H1 (cell line): ENCODE data around the gene GLDC. TPM values are rescaled to one million over a fixed set of nuclear protein-coding genes. Genes with fewer than 3 reads are reported as not detected.

ENCODE experiments used
- BACH1 ChIP-seq: IDR thresholded peaks from 2 replicates; pipeline ENCODE4 v1.6.1; 2012; ENCODE audit warnings: low read length, improper control_type of control experiment
- NANOG ChIP-seq: IDR thresholded peaks from 2 replicates; pipeline ENCODE4 v1.6.1; 2011; ENCODE audit warnings: low read length, low read depth, mild to moderate bottlenecking, inconsistent platforms; ENCODE audit not compliant: insufficient read depth, poor library complexity, severe bottlenecking
- SAP30 ChIP-seq: fragments of 300-600 bp; sonication (generic); IDR thresholded peaks from 2 replicates; pipeline ENCODE4 v1.7.1; 2012; ENCODE audit warnings: low read length, moderate library complexity, mild to moderate bottlenecking, inconsistent platforms; ENCODE audit not compliant: insufficient read depth, insufficient replicate concordance
- SIRT6 ChIP-seq: IDR thresholded peaks from one replicate; pipeline ENCODE4 v1.7.1; 2012; ENCODE audit warnings: low read length, inconsistent platforms
- SRF ChIP-seq: IDR thresholded peaks from 2 replicates; pipeline ENCODE4 v1.6.1; 2011; ENCODE audit warnings: mild to moderate bottlenecking, low read depth, low read length, moderate library complexity
- TAF7 ChIP-seq: optimal IDR thresholded peaks from 2 replicates; pipeline ENCODE3; 2011; ENCODE audit warnings: low read depth, mild to moderate bottlenecking, inconsistent platforms, low read length, moderate library complexity, borderline replicate concordance
- TCF12 ChIP-seq: IDR thresholded peaks from 2 replicates; pipeline ENCODE4 v1.6.1; 2011; ENCODE audit warnings: low read depth, mild to moderate bottlenecking, low read length
- USF2 ChIP-seq: IDR thresholded peaks from 2 replicates; pipeline ENCODE4 v1.6.1; 2011; ENCODE audit warnings: low read length, improper control_type of control experiment
- YY1 ChIP-seq: IDR thresholded peaks from 2 replicates; pipeline ENCODE4 v1.6.1; 2011; ENCODE audit warnings: low read depth, mild to moderate bottlenecking, low read length
- polyA plus RNA-seq, 7 experiments: library from polyadenylated mRNA; depleted of rRNA in 3 of 7; stranded (reverse) in 5 of 7; unstranded in 2 of 7; fragments of >200 nt in 5 of 7; fragments of 200-250 nt in 2 of 7; gene quantifications; 1 replicate in 5 of 7; 2 replicates in 1 of 7; 4 replicates in 1 of 7; pipeline versions ENCODE4 v1.2.1 to v1.2.3, GENCODE V29; 2011 to 2013; ENCODE audit warnings: missing spikeins in 2 of 7, mixed read lengths in 2 of 7
- total RNA-seq: library from RNA; stranded (reverse); fragmentation: NEBNext Ultra II Directional; extraction: Animal tissue kit (Norgen Biotek cat#: 25700); gene quantifications from 2 replicates; pipeline ENCODE4 v1.2.1, GENCODE V29; 2021

GLDC gene
- total and polyA plus RNA-seq, 2 of the 8 experiments (the other 6 are each of a cell fraction or from before 2014, with no cell fraction given), result 48.8 to 101 TPM

DNA sequence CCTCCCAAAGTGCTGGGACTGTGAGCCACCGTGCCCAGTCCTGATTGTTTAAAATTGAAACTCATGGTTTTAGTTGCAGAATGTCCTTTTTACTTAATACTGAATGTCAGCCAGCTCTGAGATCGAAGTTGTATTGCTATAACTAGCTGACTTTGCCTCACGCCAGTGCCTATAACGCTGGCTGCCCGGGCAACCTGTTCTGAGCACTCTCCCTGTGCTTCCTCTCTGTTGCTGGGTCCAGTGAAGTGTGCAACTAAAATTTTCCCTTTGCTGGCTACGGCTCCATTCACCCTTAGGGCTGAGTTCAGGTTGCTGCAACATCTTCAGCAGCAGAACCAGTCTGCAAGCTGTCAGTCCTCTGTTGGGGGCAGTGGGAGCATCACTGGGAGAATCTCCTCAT lies 65.9 kb downstream of the GLDC start (continued):
- TF ChIP-seq SAP30 (no peak), SIRT6 (no peak), TAF7 (no peak), BACH1 (no peak), USF2 (no peak), NANOG (no peak), YY1 (no peak), TCF12 (no peak), SRF (no peak)
